ENCODE results near the gene RTN4R.

DNA sequence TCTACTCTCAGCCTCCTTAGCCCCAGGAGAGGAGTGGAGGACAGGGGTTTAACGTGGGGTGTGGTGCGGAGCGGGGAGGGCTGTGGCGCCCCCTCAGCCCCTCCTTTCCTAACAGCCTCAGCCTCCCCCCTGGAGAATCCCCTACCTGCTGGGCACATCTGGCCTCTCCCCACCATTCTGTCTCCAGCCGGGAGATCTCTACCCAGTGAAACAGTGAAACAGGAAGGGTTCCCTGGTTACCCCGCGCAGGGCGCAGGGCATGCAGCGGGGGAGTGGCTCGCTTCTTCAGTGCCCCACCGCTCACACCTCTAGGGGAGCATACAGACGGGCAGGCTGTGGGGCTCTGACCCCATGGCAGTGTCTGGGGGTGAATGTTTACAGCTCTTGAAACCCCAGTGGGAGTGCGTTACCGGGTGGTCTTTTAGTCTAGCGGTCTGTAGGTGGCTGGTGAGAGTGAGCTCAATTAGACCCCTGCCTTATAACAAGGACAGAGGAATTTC is 62.6 kb downstream of the RTN4R start:
- TF ChIP-seq, protein P1, sequence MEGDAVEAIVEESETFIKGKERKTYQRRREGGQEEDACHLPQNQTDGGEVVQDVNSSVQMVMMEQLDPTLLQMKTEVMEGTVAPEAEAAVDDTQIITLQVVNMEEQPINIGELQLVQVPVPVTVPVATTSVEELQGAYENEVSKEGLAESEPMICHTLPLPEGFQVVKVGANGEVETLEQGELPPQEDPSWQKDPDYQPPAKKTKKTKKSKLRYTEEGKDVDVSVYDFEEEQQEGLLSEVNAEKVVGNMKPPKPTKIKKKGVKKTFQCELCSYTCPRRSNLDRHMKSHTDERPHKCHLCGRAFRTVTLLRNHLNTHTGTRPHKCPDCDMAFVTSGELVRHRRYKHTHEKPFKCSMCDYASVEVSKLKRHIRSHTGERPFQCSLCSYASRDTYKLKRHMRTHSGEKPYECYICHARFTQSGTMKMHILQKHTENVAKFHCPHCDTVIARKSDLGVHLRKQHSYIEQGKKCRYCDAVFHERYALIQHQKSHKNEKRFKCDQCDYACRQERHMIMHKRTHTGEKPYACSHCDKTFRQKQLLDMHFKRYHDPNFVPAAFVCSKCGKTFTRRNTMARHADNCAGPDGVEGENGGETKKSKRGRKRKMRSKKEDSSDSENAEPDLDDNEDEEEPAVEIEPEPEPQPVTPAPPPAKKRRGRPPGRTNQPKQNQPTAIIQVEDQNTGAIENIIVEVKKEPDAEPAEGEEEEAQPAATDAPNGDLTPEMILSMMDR (IDR thresholded peaks at IDR 0.05) = no peak
- no peak for TF ChIP-seq NFE2L1 (CRISPR knock-in tag; IDR thresholded peaks at IDR 0.05)
- TF ChIP-seq, protein P2, sequence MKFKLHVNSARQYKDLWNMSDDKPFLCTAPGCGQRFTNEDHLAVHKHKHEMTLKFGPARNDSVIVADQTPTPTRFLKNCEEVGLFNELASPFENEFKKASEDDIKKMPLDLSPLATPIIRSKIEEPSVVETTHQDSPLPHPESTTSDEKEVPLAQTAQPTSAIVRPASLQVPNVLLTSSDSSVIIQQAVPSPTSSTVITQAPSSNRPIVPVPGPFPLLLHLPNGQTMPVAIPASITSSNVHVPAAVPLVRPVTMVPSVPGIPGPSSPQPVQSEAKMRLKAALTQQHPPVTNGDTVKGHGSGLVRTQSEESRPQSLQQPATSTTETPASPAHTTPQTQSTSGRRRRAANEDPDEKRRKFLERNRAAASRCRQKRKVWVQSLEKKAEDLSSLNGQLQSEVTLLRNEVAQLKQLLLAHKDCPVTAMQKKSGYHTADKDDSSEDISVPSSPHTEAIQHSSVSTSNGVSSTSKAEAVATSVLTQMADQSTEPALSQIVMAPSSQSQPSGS (CRISPR knock-in tag; IDR thresholded peaks at IDR 0.05; ENCODE audit: borderline replicate concordance, low read depth) = no peak
- TF ChIP-seq, protein P3, sequence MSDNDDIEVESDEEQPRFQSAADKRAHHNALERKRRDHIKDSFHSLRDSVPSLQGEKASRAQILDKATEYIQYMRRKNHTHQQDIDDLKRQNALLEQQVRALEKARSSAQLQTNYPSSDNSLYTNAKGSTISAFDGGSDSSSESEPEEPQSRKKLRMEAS (CRISPR knock-in tag; IDR thresholded peaks at IDR 0.05) = no peak
- TF ChIP-seq ZNF317 (CRISPR knock-in tag; IDR thresholded peaks at IDR 0.05; ENCODE audit: borderline replicate concordance, low read depth) = no peak
- no peak for TF ChIP-seq FOXJ3 (CRISPR knock-in tag; IDR thresholded peaks at IDR 0.05; ENCODE audit: borderline replicate concordance)
- no peak for TF ChIP-seq IRF2 (CRISPR knock-in tag; IDR thresholded peaks at IDR 0.05; ENCODE audit: borderline replicate concordance, low read depth)
- TF ChIP-seq, protein P4, sequence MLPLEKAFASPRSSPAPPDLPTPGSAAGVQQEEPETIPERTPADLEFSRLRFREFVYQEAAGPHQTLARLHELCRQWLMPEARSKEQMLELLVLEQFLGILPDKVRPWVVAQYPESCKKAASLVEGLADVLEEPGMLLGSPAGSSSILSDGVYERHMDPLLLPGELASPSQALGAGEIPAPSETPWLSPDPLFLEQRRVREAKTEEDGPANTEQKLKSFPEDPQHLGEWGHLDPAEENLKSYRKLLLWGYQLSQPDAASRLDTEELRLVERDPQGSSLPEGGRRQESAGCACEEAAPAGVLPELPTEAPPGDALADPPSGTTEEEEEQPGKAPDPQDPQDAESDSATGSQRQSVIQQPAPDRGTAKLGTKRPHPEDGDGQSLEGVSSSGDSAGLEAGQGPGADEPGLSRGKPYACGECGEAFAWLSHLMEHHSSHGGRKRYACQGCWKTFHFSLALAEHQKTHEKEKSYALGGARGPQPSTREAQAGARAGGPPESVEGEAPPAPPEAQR (CRISPR knock-in tag; IDR thresholded peaks at IDR 0.05) = no peak

All from WTC11 (cell line).